HG02840 (cell line): ENCODE data around the gene VDAC1.
"Not testable (repeated sequence)": the region's sequence is repeated elsewhere in the genome, so short reads cannot be mapped to it uniquely, and the experiment has no call there.

ENCODE experiments used
- ATAC-seq: cut with Tn5 transposase; IDR thresholded peaks from one replicate; pipeline ENCODE4 v1.9.1; 2021; ENCODE audit warnings: mild to moderate bottlenecking, moderate library complexity, moderate number of reproducible peaks; ENCODE audit not compliant: unreplicated experiment, low FRiP score

VDAC1 gene

GRCh38 chr5:133969654-133970324 is 35.0 kb downstream of the VDAC1 start:
- ATAC-seq, result no peak

DNA sequence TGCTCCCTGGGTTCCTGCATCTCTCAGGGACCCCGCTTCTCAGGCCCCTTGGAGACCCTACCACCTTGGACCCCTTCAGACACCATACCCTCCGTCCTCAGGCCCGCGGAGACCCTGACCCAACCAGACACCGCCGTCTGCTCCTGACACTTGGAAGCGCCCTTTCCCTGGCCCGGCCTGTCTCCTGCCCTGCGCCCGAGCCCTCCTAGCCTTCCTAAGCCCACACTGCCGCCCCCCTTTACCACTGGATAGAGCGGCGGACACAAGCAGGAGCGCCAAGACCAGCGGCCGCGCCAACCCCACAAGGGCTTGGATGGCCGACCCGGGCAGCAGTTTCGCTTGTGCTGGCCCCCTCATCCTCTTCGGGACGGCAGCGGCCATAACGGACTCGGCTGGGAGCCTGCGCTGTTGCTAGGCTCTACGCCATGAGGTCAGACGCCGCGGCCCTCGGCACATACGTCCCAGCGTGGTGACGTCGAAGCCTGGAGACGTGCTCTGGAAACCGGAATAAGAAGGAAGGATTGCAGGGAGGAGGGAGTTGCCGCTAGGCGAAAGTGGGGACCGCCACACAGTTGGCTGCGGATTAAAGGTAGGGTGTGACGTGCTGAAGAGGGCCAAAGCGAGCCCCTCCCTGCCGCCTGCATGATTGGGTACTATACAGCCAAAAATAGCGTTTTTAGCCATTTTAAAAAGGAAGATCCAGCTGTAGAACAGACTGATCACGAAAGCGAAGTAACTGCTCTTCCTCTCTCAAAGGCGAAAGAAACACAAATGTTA is 36.4 kb downstream of the VDAC1 start, which contains the start of gene C5orf15:
C5orf15 (minus strand) TSS at position 422 of the 777 bp plus-strand sequence; CDS start at position 381, 41 bp downstream.
- peak; percentile 98 for ATAC-seq

DNA sequence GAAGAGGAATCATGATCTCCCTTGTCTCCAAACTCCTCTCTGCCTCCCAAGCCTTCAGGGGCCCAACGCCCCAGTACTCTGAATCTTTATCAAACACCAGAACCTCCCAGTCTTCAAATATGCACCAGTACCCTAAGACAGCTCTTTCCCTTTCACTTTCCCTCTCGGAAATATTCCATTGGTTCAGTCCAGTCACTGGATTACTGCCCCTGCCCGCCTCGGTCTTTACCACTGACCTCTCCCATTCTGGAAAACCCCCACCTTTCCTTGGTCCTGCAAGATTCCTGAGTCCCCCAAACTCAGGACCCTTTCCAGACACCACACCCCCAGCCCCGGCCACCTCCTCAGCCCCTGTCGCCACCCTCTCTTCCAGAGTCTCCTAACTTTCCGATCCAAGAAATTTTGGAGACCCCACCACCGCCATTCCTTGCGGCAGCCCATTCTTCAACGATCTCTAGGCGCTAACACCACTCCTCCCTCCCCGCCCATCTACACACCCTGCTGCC is 37.0 kb downstream of the VDAC1 start:
- no peak for ATAC-seq

GRCh38 chr5:133967124-133967523 is 37.7 kb downstream of the VDAC1 start:
- no peak for ATAC-seq

GRCh38 chr5:133966090-133966489 is 38.7 kb downstream of the VDAC1 start:
- ATAC-seq, result no peak

- ATAC-seq, result no peak
These were observed 41.2 kb downstream of the VDAC1 start for GRCh38 chr5:133963493-133964128.

- ATAC-seq, result no peak
These were observed 41.8 kb downstream of the VDAC1 start for GRCh38 chr5:133962801-133963476.

DNA sequence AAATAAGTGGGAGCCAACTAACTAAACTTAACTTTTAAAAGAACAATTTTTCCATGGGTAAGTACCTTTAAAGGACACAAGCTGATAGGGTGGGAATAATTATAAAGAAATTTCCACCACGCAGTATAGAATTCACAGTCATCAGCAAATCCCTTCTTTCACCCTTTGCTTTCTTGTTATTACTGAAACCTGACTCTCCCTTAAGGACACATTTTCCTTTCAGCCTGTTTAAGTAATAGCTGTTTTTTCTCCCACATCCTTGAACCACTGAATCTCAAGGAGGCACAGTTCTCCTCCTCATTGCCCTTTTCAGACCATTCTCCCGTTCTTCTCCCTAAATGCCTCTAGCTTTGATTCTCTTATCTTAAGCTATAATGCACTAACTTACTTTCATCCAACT is 42.6 kb downstream of the VDAC1 start:
- ATAC-seq, result no peak

GRCh38 chr5:133959643-133960042 is 45.1 kb downstream of the VDAC1 start:
- no peak for ATAC-seq

GRCh38 chr5:133957591-133957990 is 47.2 kb downstream of the VDAC1 start:
- peak; percentile 56 for ATAC-seq

GRCh38 chr5:133957080-133957479 is 47.7 kb downstream of the VDAC1 start:
- peak; percentile 13 for ATAC-seq

DNA sequence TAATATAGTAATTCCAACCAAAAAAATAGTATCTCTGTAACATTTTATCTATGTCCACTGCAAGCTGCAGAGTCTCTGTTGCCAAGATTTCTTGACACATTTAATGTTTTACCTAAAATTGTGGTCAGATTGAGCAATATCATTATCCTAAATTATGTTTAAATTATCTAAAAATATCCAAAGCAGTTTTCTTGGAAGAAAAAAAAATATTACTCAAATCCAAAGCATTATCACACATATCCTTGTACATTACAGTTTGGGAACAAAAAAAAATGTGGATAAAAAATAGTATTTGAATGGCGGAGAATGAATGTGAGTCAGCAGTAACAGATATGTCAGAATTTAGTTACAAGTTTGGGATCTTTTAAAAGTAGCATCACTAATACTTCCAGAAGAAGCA is 48.6 kb downstream of the VDAC1 start:
- ATAC-seq, result not testable (repeated sequence)

DNA sequence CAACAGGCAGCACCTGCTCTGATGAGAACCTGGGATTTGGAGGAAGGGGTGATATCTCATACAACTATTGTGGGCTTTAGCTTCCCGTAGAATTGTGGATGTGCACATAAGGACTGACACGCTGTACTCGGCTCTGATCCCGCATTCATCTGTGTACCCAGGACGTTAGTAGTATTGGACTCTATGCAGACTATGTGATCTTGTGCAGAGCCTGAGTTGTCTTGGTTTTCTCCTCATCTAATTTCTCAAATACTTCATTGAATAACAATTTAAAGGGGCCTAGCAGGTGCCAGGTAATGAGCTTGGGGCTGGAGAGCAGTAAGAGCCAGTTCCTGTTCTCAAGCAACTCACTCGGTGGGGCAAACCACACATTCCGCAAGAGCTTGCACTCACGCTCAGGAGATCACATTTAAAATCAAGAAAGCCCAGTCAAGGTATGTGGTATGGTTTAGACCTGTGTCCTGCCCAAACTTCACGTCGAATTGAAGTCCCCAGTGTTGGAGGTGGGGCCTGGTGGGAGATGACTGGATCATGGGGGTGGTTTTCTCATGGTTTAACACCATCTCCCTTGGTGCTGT is 51.1 kb downstream of the VDAC1 start:
- ATAC-seq, result no peak

GRCh38 chr5:133952729-133953567 is 51.8 kb downstream of the VDAC1 start:
- ATAC-seq, result no peak

DNA sequence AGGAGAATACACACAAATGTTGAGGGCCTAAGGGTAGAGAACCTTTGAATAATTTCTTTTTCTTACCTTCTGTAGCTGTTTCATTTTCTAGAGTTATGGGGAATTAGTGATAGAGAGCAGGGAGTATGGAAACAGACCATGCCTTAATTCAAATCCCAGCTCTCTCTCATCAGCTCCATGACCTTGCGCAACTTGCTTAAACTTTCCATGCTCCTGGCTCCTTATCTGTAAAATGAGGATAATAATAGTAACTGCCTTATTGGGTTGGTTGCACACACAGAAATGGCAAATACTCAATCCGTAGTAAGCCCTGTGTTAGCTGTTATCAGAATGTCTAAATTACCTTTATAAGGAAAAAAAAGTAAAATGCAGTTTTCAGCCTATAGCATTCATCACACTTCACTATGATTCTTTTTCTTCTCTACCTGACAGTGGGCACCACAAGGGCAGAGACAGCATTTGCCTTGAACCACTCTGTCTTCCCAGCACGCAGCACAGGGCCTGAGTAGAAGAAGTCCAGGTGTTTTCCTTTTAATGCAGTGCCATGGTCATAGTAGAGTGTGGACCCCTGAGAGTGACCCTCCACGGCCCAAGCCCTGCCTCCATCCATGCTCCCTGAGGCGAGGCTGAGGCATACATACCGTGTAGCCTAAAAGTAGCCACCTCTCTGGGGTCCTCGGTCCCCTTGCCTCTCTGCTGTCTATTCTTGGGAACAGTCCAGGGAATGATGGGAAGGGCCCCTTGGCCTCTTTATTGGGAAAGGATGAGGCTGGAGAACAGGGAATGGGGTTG is 53.8 kb downstream of the VDAC1 start:
- no peak for ATAC-seq

GRCh38 chr5:133948721-133949120 is 56.1 kb downstream of the VDAC1 start:
- ATAC-seq, result no peak

DNA sequence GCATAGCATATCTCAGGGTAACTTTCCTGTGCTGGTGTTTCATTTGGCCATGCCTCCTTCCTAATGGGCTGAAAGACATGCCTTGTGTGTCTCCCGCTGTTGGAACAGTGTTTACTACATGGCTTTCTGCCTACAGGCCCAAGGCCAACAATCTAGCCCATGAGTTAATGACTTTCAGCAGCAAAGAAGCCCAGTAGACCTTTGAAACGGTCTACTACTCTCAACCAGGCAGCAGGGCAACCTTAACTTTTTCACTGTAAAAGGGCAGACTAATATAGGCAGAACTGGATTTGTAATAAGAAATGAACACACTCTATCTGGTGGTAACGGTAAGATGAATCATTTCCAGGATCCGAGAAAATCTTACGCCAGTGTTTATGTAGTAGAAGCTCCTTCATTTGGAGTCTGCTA is 57.3 kb downstream of the VDAC1 start:
- ATAC-seq, result no peak

- ATAC-seq, result no peak
These were observed 59.2 kb downstream of the VDAC1 start for GRCh38 chr5:133945568-133945967.
